ENCODE measurements around the gene CPEB4. TPM values are rescaled to one million over a fixed set of nuclear protein-coding genes. Genes with fewer than 3 reads are reported as not detected.

Gene CPEB4
- total RNA-seq, 2 experiments from 2014 or later: 18.3 to 19.2 TPM

DNA sequence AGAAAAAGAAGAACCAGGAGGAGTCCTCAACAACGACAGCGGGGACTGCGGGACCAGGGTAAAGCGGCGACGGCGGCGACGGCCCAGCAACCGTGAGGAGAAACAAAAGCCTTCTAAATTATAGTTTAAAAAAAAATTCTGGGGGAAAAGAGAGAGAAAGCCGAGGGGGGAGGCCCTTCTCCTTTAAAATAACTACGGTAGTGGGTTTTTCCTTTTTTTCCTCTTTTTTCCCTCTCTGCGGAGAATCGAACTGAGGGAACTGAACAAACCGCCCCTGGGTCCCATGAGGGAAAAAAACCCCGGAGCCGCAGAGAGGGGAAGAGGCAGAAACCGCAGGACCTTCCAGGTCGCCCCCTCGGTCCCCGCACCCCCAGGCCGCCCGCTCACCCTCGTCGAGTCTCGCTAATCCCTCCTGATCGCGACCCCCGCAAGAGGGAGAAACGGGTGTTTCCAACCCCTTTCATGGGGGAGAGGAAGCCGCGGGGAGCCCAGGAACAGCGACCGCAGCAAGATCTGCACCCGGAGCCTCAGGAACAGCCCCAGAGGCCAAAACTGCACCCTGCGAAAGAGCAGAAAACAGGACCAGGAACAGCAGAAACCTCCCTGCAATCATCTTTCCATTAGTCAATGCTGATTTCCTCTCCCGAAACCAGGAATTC is 453 bp downstream of the CPEB4 start:
- H3K27ac Mint-ChIP-seq: peak overlapping the region; percentile 91
- TF ChIP-seq, protein P1, sequence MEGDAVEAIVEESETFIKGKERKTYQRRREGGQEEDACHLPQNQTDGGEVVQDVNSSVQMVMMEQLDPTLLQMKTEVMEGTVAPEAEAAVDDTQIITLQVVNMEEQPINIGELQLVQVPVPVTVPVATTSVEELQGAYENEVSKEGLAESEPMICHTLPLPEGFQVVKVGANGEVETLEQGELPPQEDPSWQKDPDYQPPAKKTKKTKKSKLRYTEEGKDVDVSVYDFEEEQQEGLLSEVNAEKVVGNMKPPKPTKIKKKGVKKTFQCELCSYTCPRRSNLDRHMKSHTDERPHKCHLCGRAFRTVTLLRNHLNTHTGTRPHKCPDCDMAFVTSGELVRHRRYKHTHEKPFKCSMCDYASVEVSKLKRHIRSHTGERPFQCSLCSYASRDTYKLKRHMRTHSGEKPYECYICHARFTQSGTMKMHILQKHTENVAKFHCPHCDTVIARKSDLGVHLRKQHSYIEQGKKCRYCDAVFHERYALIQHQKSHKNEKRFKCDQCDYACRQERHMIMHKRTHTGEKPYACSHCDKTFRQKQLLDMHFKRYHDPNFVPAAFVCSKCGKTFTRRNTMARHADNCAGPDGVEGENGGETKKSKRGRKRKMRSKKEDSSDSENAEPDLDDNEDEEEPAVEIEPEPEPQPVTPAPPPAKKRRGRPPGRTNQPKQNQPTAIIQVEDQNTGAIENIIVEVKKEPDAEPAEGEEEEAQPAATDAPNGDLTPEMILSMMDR (IDR thresholded peaks at IDR 0.05): no peak
- H3K27me3 Mint-ChIP-seq: no peaks in the 10 kb centered on the region
- ATAC-seq (ENCODE audit: poor library complexity) (no peak), DNase-seq (peak in 6 of 14 experiments; percentile 3 to 43 (median 12))
- no peaks in the 10 kb centered on the region for H3K9me3 Mint-ChIP-seq
- H3K36me3 ChIP-seq (ENCODE audit: insufficient read depth, low read length): no peaks in the 10 kb centered on the region
- no peaks in the 10 kb centered on the region for H3K9me3 ChIP-seq (ENCODE audit: control insufficient read depth in 1 of 2, insufficient read depth in 1 of 2, low read length in 2 of 2)
- peaks cover 7% of the 10 kb centered on the region for H3K36me3 Mint-ChIP-seq (ENCODE audit: low read depth)
- no peaks in the 10 kb centered on the region for H3K27me3 ChIP-seq (ENCODE audit: control insufficient read depth in 1 of 2, insufficient read depth in 2 of 2, low read length in 2 of 2)
- peak overlapping the region in 1 of 2 donors; percentile 77 for H3K27ac ChIP-seq (ENCODE audit: low read depth in 1 of 2, low read length in 2 of 2)
- peaks cover 94% of the 10 kb centered on the region for H3K4me1 Mint-ChIP-seq (ENCODE audit: low read depth)
- H3K4me3 ChIP-seq (ENCODE audit: low read length): peak overlapping the region; percentile 87
- CTCF ChIA-PET: interaction anchor here (0.9 to 1.7 kb wide), 3 partner anchors 14 to 929 kb away, joined by 3 to 10 read pairs (median 3); partner anchors contain the start of gene RPL26L1
- intact Hi-C loops (cut with DNase I, micrococcal nuclease): loop anchor here (1.0 to 10.0 kb wide), 7 partner anchors 26 to 904 kb away; partner anchors contain the start of genes BOD1 (in 2 of the 2), ATP6V0E1 (in 1 of the 2) and CREBRF (in 1 of the 2)
- H3K4me1 ChIP-seq (ENCODE audit: insufficient read depth, low read length): peaks cover 49% of the 10 kb centered on the region
- POLR2A ChIA-PET: interaction anchor here (1.0 to 3.5 kb wide), 15 partner anchors 8 to 272 kb away, joined by 3 to 107 read pairs (median 8); partner anchors contain the start of gene BOD1
- H3K4me3 Mint-ChIP-seq: peak overlapping the region; percentile 99

DNA sequence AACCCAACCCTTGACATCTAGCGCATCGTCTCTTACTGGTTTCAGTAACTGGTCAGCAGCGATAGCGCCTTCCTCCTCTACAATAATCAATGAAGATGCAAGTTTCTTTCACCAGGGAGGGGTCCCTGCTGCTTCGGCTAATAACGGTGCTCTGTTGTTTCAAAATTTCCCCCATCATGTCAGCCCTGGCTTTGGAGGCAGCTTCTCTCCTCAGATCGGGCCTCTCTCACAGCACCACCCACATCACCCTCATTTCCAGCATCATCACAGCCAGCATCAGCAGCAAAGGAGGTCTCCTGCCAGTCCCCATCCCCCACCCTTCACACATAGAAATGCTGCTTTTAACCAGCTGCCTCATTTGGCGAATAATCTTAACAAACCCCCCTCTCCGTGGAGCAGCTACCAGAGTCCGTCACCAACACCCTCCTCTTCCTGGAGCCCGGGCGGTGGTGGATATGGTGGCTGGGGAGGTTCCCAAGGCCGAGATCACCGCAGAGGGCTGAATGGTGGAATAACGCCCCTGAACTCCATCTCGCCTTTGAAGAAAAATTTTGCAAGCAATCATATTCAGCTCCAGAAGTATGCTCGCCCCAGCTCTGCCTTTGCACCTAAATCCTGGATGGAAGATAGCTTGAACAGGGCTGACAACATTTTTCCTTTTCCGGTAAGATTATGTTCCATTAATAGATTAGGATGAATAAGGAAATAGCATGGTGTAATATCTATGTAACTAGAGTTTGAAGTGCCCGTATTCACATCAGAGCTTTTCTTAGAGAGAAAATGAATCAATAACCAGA is 2.2 kb downstream of the CPEB4 start:
- Mint-ChIP-seq H3K9me3 (no peaks in the 10 kb centered on the region), H3K4me1 (ENCODE audit: low read depth) (peaks cover 91% of the 10 kb centered on the region), H3K27me3 (no peaks in the 10 kb centered on the region), H3K36me3 (ENCODE audit: low read depth) (peaks cover 7% of the 10 kb centered on the region), H3K27ac (no peak overlapping the region), H3K4me3 (peak overlapping the region; percentile 88)
- intact Hi-C loops (cut with DNase I, micrococcal nuclease): no loop called here
- no peak overlapping the region for H3K27ac ChIP-seq (ENCODE audit: low read depth in 1 of 2, low read length in 2 of 2)
- peaks cover 47% of the 10 kb centered on the region for H3K4me1 ChIP-seq (ENCODE audit: insufficient read depth, low read length)
- no peak for DNase-seq
- H3K9me3 ChIP-seq (ENCODE audit: control insufficient read depth in 1 of 2, insufficient read depth in 1 of 2, low read length in 2 of 2): no peaks in the 10 kb centered on the region
- no peak overlapping the region for H3K4me3 ChIP-seq (ENCODE audit: low read length)
- ATAC-seq (ENCODE audit: poor library complexity): no peak
- no peaks in the 10 kb centered on the region for H3K27me3 ChIP-seq (ENCODE audit: control insufficient read depth in 1 of 2, insufficient read depth in 2 of 2, low read length in 2 of 2)
- POLR2A ChIA-PET: interaction anchor here (1.0 to 3.5 kb wide), 2 partner anchors 27 to 35 kb away, joined by 4 to 23 read pairs; no protein-coding TSS in a partner anchor
- H3K36me3 ChIP-seq (ENCODE audit: insufficient read depth, low read length): no peaks in the 10 kb centered on the region
- CTCF ChIA-PET: interaction anchor here (1.2 to 2.1 kb wide), 3 partner anchors 15 to 274 kb away, joined by 3 to 6 read pairs (median 6); partner anchors contain the start of gene BOD1
- TF ChIP-seq, protein P1 (IDR thresholded peaks at IDR 0.05): no peak

GRCh38 chr5:173891308-173892116 is 3.4 kb downstream of the CPEB4 start:
- CTCF ChIA-PET: interaction anchor here (1.2 to 2.1 kb wide), 3 partner anchors 14 to 276 kb away, joined by 3 to 6 read pairs (median 6); partner anchors contain the start of gene BOD1
- no peak for DNase-seq
- no peak overlapping the region for H3K27ac Mint-ChIP-seq
- H3K4me3 ChIP-seq (ENCODE audit: low read length): no peak overlapping the region
- peaks cover 36% of the 10 kb centered on the region for H3K4me1 ChIP-seq (ENCODE audit: insufficient read depth, low read length)
- H3K36me3 Mint-ChIP-seq (ENCODE audit: low read depth): peaks cover 7% of the 10 kb centered on the region
- intact Hi-C loops (cut with DNase I, micrococcal nuclease): loop anchor here in 1 of 2 experiments (1.0 kb wide), 1 partner anchor 25 kb away; no protein-coding TSS in a partner anchor
- H3K9me3 ChIP-seq (ENCODE audit: control insufficient read depth in 1 of 2, insufficient read depth in 1 of 2, low read length in 2 of 2): no peaks in the 10 kb centered on the region
- no peak for ATAC-seq (ENCODE audit: poor library complexity)
- TF ChIP-seq, protein P1 (IDR thresholded peaks at IDR 0.05): no peak
- POLR2A ChIA-PET: interaction anchor here (1.0 to 3.5 kb wide), 2 partner anchors 26 to 34 kb away, joined by 4 to 23 read pairs; no protein-coding TSS in a partner anchor
- no peaks in the 10 kb centered on the region for H3K27me3 ChIP-seq (ENCODE audit: control insufficient read depth in 1 of 2, insufficient read depth in 2 of 2, low read length in 2 of 2)
- peak overlapping the region; percentile 52 for H3K4me3 Mint-ChIP-seq
- no peaks in the 10 kb centered on the region for H3K9me3 Mint-ChIP-seq
- H3K27me3 Mint-ChIP-seq: no peaks in the 10 kb centered on the region
- H3K36me3 ChIP-seq (ENCODE audit: insufficient read depth, low read length): no peaks in the 10 kb centered on the region
- no peak overlapping the region for H3K27ac ChIP-seq (ENCODE audit: low read depth in 1 of 2, low read length in 2 of 2)
- peaks cover 91% of the 10 kb centered on the region for H3K4me1 Mint-ChIP-seq (ENCODE audit: low read depth)
